ENCODE data around the gene AFF3. TPM values are rescaled to one million over a fixed set of nuclear protein-coding genes. Genes with fewer than 3 reads are reported as not detected.

The AFF3 gene
- total and polyA plus RNA-seq, 2 of the 8 experiments (the other 6 are each of a cell fraction or from before 2014, with no cell fraction given), result 0.27 to 3.0 TPM

DNA sequence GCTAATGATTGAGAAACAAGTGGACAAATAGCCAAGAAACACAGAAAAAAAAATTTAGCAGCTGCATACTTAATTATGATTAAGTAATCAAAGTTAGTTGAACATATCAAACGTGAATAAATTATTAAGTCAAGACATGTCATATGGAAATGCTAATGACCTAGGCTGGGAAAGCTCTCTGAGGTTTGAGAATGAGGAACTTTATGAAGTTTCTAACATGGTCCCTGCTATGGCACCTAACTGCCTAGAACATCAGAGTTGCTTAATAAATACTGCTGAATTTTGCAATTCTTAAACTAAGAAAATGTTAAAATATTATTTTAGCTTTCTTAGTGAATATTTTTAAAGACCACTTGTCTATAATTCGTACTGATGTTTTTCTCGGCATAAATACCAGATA lies 99.8 kb downstream of the AFF3 start:
- Histone ChIP-seq H4K8ac (ENCODE audit: extremely low read depth, insufficient read depth, low read length) (no peak overlapping the region), H2BK5ac (ENCODE audit: low read depth, low read length) (no peak overlapping the region), H4K20me1 (replicated peaks in 1 of 2; ENCODE audit: control insufficient read depth in 1 of 2, insufficient read depth in 2 of 2, low read length in 2 of 2) (no peaks in the 10 kb centered on the region), H3K4me2 (ENCODE audit: insufficient read depth in 1 of 2, low read depth in 2 of 2, low read length in 2 of 2) (no peak overlapping the region), H3K79me2 (ENCODE audit: control insufficient read depth in 1 of 2, insufficient read depth in 2 of 2, low read length in 2 of 2) (no peaks in the 10 kb centered on the region), H4K91ac (replicated peaks; ENCODE audit: insufficient read length, low read length) (no peak overlapping the region), H3K4me1 (replicated peaks in 1 of 4; ENCODE audit: control insufficient read depth in 3 of 4, insufficient read depth in 4 of 4, low read length in 3 of 4) (peaks cover 0 to 7% (median 0%) of the 10 kb centered on the region in 4 experiments; a peak in 1 of 7 replicates), H3K23ac (ENCODE audit: insufficient read length) (no peak overlapping the region), H3K4me3 (ENCODE audit: extremely low read depth in 1 of 4, insufficient read depth in 2 of 4, low read depth in 3 of 4, low read length in 4 of 4) (no peak overlapping the region), H2BK20ac (ENCODE audit: low read length) (no peak overlapping the region), H2BK12ac (ENCODE audit: low read depth, low read length) (no peak overlapping the region), H3K9me3 (ENCODE audit: insufficient read depth in 2 of 2, low read depth in 1 of 2, low read length in 1 of 2) (no peaks in the 10 kb centered on the region), H2BK120ac (replicated peaks; ENCODE audit: low read depth, low read length) (no peak overlapping the region), H4K5ac (ENCODE audit: insufficient read length, low read depth, low read length) (no peak overlapping the region), H3K79me1 (ENCODE audit: low read depth, low read length) (no peaks in the 10 kb centered on the region), H2BK15ac (ENCODE audit: low read length) (no peak overlapping the region), H3K18ac (ENCODE audit: extremely low read depth, low read length) (no peak overlapping the region), H3K36me3 (ENCODE audit: control insufficient read depth in 2 of 4, insufficient read depth in 4 of 4, low read length in 3 of 4) (no peaks in the 10 kb centered on the region), H2AK5ac (ENCODE audit: low read depth, low read length) (no peak overlapping the region), H3K27me3 (replicated peaks in 1 of 4; ENCODE audit: control insufficient read depth in 3 of 4, extremely low read depth in 1 of 4, insufficient read depth in 3 of 4, low read length in 3 of 4) (peaks cover 0 to 2% (median 0%) of the 10 kb centered on the region in 4 experiments; a peak in 1 of 7 replicates), H3K56ac (replicated peaks; ENCODE audit: insufficient read length, low read depth, low read length) (no peak overlapping the region), H3K9ac (replicated peaks in 1 of 4; ENCODE audit: extremely low read depth in 1 of 4, low read depth in 3 of 4, low read length in 3 of 4) (no peak overlapping the region), H3K14ac (ENCODE audit: insufficient read length) (no peak overlapping the region), H2AFZ (ENCODE audit: low read length) (no peak overlapping the region), H3K4ac (replicated peaks; ENCODE audit: insufficient read length, low read depth, low read length) (no peak overlapping the region), H3K23me2 (ENCODE audit: low read depth, low read length) (no peaks in the 10 kb centered on the region), H3K27ac (ENCODE audit: low read depth, low read length) (no peak overlapping the region)
- TF ChIP-seq TAF1 (IDR thresholded peaks at IDR 0.05; ENCODE audit: low read depth, low read length) (no peak), SIRT6 (IDR thresholded peaks at IDR 0.05; ENCODE audit: low read length) (no peak), TCF12 (IDR thresholded peaks at IDR 0.05; ENCODE audit: low read depth, low read length) (no peak), ASH2L (IDR thresholded peaks at IDR 0.05; ENCODE audit: low read length) (no peak), CTBP2 (IDR thresholded peaks at IDR 0.05; ENCODE audit: borderline replicate concordance, insufficient read depth, insufficient read length, low read length) (no peak)
- no peak for DNase-seq (ENCODE audit: low read depth in 1 of 2, low spot score in 2 of 2)
- FAIRE-seq, result no peak
- ChIA-PET CTCF (ENCODE audit: partially characterized antibody) (interaction anchor here (0.6 to 1.5 kb wide), 5 partner anchors 10 to 218 kb away, joined by 3 to 5 read pairs (median 3); no protein-coding TSS in a partner anchor), POLR2A (ENCODE audit: partially characterized antibody) (no interaction called here)
- WGBS, 2 experiments (ENCODE audit: extremely low coverage in 1 of 2, insufficient coverage in 1 of 2, insufficient read length in 1 of 2, insufficient replicate concordance in 2 of 2, low coverage in 1 of 2, low lambda C conversion rate in 2 of 2, missing lambda C conversion rate in 1 of 2), result 89% methylated on average over 3 of the region's 3 CpGs; no CpG with 5 or more reads in 1 of the 2 experiments
